Esophagus squamous epithelium (tissue), 4 donors: ENCODE data around the gene TMEM202.

Experiments used
- POLR2A ChIP-seq, 4 donors: fragments of 450-650 bp; IDR thresholded peaks; one replicate each; pipeline ENCODE4 v1.6.1; 2017; ENCODE audit warnings: antibody characterized with exemption in 4 of 4, mild to moderate bottlenecking in 4 of 4, moderate library complexity in 3 of 4
- TF ChIP-seq, protein P1 (sequence below), 6 experiments: fragments of 450-650 bp in 4 of 6; fragments of 200-600 bp in 2 of 6; sonication (generic) in 2 of 6; IDR thresholded peaks; one replicate each; pipeline ENCODE4 v1.5.1; 2016 to 2019; ENCODE audit warnings: antibody characterized with exemption in 6 of 6, mild to moderate bottlenecking in 4 of 6, moderate library complexity in 4 of 6

GRCh38 chr15:72402726-72403125 lies 4.6 kb downstream of the TMEM202 start:
- TF ChIP-seq, protein P1, sequence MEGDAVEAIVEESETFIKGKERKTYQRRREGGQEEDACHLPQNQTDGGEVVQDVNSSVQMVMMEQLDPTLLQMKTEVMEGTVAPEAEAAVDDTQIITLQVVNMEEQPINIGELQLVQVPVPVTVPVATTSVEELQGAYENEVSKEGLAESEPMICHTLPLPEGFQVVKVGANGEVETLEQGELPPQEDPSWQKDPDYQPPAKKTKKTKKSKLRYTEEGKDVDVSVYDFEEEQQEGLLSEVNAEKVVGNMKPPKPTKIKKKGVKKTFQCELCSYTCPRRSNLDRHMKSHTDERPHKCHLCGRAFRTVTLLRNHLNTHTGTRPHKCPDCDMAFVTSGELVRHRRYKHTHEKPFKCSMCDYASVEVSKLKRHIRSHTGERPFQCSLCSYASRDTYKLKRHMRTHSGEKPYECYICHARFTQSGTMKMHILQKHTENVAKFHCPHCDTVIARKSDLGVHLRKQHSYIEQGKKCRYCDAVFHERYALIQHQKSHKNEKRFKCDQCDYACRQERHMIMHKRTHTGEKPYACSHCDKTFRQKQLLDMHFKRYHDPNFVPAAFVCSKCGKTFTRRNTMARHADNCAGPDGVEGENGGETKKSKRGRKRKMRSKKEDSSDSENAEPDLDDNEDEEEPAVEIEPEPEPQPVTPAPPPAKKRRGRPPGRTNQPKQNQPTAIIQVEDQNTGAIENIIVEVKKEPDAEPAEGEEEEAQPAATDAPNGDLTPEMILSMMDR (IDR thresholded peaks at IDR 0.05): no peak
- TF ChIP-seq POLR2A (IDR thresholded peaks at IDR 0.05): no peak
